IPS-18c (cell line): Measurements from ENCODE around the gene C2CD4C.
"Not testable (repeated sequence)": the region's sequence is repeated elsewhere in the genome, so short reads cannot be mapped to it uniquely, and the experiment has no call there.

Experiments used
- H3K4me3 ChIP-seq: 2 replicates; pipeline ENCODE4 v1.7.0; 2013; ENCODE audit warnings: low read depth, mild to moderate bottlenecking, low read length, moderate library complexity; ENCODE audit not compliant: insufficient read depth
- H3K9me3 ChIP-seq: one replicate; pipeline ENCODE4 v1.6.1; 2013; ENCODE audit warnings: mild to moderate bottlenecking, low read length, moderate library complexity; ENCODE audit not compliant: control insufficient read depth, insufficient read depth

The C2CD4C gene, protein sequence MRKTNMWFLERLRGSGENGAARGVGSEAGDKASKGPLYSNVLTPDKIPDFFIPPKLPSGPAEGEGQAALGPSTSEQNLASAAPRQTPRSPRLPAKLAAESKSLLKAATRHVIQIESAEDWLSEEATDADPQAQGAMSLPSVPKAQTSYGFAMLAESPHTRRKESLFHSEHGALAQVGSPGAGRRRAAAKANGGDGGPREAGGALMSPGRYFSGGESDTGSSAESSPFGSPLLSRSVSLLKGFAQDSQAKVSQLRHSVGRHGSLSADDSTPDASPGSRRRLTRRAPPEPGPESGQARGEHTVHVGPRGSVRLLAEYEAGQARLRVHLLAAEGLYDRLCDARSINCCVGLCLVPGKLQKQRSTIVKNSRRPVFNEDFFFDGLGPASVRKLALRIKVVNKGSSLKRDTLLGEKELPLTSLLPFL

DNA sequence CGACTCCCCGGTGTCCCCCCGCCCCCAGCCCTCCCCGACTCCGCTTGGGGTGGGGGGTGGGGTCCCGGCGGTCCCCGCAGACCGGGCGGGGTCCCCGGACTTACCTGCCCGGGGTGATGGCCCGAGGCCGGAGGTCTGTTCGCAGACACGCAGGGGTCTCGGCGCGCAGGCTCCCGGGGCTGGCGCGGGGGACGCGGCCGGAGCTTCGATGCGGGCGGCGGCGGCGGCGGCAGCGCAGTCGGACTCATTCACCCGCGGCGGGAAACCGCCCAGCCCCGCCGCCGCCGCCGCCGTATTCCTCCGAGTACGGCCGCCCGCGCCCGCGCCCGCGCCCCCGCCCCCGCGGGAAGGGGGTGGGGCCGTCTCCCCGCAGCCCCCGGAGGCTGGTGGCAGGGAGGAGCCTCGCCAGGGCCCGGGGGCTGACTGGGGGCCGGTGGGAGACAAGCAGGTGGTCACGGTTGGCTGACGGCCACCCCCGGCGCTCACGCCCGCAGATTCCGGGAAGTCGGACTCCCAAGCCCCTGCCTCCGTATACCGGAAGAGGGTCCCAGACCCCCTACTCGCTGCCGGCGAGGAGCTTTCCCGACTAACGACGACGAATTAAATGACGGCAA is at the start of gene C2CD4C:
C2CD4C (minus strand) TSS at position 246 of the 614 bp plus-strand sequence. CDS start 786 bp downstream, outside the sequence.
- peak within 1 kb of the TSS; percentile 43 for H3K4me3 ChIP-seq
- H3K9me3 ChIP-seq: peaks cover 4% of the 10 kb centered on the region

- Histone ChIP-seq H3K4me3 (no peak overlapping the region), H3K9me3 (no peaks in the 10 kb centered on the region)
Observed at GRCh38 chr19:458091-459042, 49.4 kb upstream of the C2CD4C start.

DNA sequence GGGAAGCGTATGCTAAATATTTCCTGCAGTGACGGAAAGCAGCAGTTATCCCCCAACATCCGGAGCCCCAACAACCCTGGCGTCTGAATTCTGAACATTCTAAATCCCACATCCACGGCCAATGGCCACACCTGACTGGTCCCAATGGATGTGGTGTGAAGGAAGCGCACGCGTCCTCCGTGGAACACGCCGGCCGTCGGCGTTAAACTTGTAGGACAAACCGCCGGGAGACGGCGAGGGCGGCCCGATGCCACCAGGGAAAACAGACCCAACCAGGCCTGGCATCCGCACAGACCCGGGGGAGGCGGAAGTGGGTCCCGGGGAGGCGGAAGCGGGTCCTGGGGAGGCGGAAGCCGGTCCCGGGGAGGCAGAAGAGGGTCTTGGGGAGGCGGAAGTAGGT is 48.7 kb upstream of the C2CD4C start:
- no peaks in the 10 kb centered on the region for H3K9me3 ChIP-seq
- H3K4me3 ChIP-seq: no peak overlapping the region

- no peak overlapping the region for H3K4me3 ChIP-seq
- no peaks in the 10 kb centered on the region for H3K9me3 ChIP-seq
Observed at GRCh38 chr19:456547-457110, 47.7 kb upstream of the C2CD4C start.

- Histone ChIP-seq H3K4me3 (no peak overlapping the region), H3K9me3 (no peaks in the 10 kb centered on the region)
Observed at GRCh38 chr19:455851-456546, 47.1 kb upstream of the C2CD4C start.

DNA sequence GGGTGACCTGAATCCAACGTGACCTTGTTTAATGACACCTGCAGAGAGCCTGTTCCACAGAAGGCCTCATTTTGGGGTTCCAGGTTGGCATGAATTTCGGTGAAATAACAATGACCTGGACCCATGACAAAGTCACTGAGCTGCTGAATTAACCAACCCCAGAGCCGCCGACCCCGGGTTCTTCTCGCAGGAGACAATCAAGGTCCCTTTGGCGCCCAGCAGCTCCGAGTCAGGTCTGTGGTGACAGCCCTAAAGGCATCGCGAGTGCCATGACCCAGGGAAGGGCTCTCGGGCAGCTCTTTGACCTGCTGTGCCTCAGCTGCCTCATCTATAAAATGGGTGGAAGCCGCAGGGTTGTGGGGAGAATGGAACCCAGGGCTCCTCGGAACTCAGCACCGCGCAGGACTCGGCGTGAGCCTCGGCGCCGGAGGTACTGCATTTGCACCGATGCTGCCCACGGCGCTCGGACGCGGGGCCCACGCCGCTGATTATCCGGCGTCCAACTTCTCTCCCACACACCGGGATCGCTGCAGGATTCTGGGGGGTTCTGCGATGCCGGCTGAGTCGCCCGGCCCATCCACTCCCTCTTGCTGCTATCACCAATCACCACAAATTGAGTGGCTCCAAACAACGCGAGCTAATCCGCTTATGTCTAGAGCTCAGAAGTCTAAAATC is 46.2 kb upstream of the C2CD4C start:
- H3K9me3 ChIP-seq: no peaks in the 10 kb centered on the region

DNA sequence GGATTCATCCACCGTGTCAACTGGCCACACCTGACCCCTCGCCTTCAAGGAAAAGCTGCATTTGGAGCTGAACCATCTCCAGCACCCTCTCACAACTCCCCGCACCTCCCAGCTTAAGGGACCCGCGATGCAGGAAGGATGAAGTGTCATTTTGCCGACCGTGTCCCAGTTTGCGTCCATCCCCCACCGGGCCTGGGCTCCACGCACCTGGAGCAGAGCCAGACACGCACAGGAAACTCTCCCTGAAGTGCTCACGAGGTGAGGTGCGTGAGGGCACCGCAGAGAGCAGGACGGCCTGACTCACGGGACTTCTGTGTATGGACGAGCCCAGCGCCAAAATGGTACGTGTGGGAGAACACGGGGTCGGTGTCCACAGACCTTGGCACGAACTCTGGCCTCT is 44.7 kb upstream of the C2CD4C start:
- H3K4me3 ChIP-seq: no peak overlapping the region
- no peaks in the 10 kb centered on the region for H3K9me3 ChIP-seq

More for the DNA sequence above, 46.2 kb upstream of the C2CD4C start:
- no peak overlapping the region for H3K4me3 ChIP-seq

DNA sequence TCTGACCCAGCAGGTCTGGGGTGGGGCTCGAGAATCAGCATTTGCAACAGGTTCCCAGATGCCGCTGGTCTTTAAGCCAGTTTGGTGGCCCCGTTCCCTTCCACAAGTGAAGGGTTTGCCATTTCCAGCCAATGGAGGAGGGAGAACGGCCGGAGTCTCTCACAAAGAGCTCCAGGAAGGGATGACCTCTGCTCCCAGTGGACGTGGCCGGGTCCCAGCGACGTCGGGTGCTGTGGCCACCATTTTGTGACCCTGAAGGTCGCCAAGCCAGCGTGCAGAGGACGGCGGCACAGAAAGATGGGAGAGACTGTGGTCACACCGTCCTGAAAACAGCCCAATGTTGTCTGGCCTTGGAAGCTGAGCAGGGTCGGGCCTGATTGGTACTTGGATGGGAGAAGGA is 43.9 kb upstream of the C2CD4C start:
- no peaks in the 10 kb centered on the region for H3K9me3 ChIP-seq
- H3K4me3 ChIP-seq: no peak overlapping the region

DNA sequence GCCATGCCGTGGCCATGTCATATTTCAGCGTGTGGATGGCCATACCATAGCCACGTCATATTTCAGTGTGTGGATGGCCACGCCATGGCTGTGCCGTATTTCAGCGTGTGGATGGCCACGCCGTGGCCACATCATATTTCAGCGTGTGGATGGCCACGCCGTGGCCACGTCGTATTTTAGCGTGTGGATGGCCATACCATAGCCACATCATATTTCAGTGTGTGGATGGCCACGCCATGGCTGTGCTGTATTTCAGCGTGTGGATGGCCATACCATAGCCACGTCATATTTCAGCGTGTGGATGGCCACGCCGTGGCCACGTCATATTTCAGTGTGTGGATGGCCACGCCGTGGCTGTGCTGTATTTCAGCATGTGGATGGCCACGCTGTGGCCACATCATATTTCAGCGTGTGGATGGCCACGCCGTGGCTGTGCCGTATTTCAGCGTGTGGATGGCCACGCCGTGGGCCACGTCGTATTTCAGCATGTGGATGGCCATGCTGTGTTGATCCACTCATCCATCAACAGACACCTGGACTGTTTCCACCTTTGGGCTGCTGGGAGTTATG is 42.0 kb upstream of the C2CD4C start:
- not testable (repeated sequence) for H3K4me3 ChIP-seq, H3K9me3 ChIP-seq

GRCh38 chr19:449916-450315 is 41.0 kb upstream of the C2CD4C start:
- Histone ChIP-seq H3K9me3 (no peaks in the 10 kb centered on the region), H3K4me3 (no peak overlapping the region)

- H3K9me3 ChIP-seq: no peaks in the 10 kb centered on the region
- H3K4me3 ChIP-seq: no peak overlapping the region
Observed at GRCh38 chr19:447816-448560, 39.0 kb upstream of the C2CD4C start.

GRCh38 chr19:447064-447426 is 38.1 kb upstream of the C2CD4C start:
- Histone ChIP-seq H3K4me3 (no peak overlapping the region), H3K9me3 (no peaks in the 10 kb centered on the region)

DNA sequence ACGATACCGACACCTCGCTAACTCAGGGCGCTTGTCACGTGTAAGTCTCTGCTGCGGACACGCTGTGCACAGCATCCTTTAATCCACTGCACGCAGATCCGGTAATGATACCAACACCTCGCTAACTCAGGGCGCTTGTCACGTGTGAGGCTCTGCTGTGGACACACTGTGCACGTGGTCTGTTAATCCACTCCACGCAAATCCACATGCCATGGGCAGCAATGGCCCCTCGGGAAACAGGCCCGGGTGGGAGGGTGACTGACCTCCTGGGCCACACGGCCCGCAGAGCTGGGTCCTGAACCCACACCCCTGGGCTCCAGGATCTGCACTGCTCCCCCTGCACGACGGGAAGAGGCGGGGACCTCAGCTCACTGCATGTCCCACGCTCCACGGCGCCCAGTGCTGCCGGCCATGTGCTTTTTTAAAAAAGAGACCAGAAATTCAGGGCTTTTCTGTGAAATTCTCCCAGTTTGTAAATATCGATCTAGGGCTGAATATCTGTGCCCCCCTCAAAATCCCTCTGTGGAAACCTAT is 35.8 kb upstream of the C2CD4C start:
- H3K4me3 ChIP-seq: no peak overlapping the region
- H3K9me3 ChIP-seq: no peaks in the 10 kb centered on the region

- Histone ChIP-seq H3K9me3 (no peaks in the 10 kb centered on the region), H3K4me3 (no peak overlapping the region)
Observed at GRCh38 chr19:443005-443404, 34.1 kb upstream of the C2CD4C start.

- Histone ChIP-seq H3K4me3 (no peak overlapping the region), H3K9me3 (no peaks in the 10 kb centered on the region)
Observed at GRCh38 chr19:442085-442484, 33.1 kb upstream of the C2CD4C start.
